Measurements from ENCODE around the gene C19orf38.

DNA sequence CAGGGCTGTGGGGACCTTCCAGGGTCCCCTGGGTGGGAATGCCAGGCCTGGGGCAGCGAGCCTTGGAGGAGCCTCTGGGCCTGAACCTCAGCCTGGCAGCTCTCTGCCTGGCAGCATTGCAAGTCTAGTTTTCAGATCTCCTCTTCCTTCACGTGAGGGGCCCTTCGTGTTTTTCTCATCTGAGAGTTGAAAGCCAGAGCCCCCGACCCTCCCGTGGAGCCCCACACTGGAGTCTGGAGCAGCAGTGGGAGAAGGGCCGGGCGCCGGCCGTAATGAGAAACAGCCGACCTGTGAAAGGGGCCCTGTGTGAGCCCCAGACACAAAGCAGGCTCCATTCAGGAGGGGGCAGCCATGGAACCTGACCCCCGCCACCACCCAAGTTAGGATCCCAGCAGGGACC, 31.5 kb upstream of the C19orf38 start:
- TF ChIP-seq, protein P1, sequence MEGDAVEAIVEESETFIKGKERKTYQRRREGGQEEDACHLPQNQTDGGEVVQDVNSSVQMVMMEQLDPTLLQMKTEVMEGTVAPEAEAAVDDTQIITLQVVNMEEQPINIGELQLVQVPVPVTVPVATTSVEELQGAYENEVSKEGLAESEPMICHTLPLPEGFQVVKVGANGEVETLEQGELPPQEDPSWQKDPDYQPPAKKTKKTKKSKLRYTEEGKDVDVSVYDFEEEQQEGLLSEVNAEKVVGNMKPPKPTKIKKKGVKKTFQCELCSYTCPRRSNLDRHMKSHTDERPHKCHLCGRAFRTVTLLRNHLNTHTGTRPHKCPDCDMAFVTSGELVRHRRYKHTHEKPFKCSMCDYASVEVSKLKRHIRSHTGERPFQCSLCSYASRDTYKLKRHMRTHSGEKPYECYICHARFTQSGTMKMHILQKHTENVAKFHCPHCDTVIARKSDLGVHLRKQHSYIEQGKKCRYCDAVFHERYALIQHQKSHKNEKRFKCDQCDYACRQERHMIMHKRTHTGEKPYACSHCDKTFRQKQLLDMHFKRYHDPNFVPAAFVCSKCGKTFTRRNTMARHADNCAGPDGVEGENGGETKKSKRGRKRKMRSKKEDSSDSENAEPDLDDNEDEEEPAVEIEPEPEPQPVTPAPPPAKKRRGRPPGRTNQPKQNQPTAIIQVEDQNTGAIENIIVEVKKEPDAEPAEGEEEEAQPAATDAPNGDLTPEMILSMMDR (IDR thresholded peaks at IDR 0.05; ENCODE audit: low read depth, low read length, poor library complexity, severe bottlenecking) = no peak
- TF ChIP-seq EZH2phosphoT487 (IDR thresholded peaks at IDR 0.05; ENCODE audit: borderline replicate concordance, low read length) = no peak
